ENCODE results near the gene SNTB2. TPM values are rescaled to one million over a fixed set of nuclear protein-coding genes. Genes with fewer than 3 reads are reported as not detected.

SNTB2 gene
- total and polyA plus RNA-seq, 2 of the 4 experiments (the other 2 are of a cell fraction) = 23.5 to 47.5 TPM

- CTCF ChIA-PET = no interaction called here
Measured at GRCh38 chr16:69307091-69307490, 120.1 kb downstream of the SNTB2 start.

More at GRCh38 chr16:69307091-69307490, 120.1 kb downstream of the SNTB2 start:
- Histone ChIP-seq H3K79me1 (ENCODE audit: low read depth in 1 of 2, low read length in 2 of 2) (peaks cover 4 to 21% of the 10 kb centered on the region in 2 experiments), H3K18ac (ENCODE audit: low read depth, low read length) (no peak overlapping the region), H4K8ac (ENCODE audit: low read depth in 2 of 2, low read length in 2 of 2) (no peak overlapping the region), H2BK5ac (ENCODE audit: low read depth, low read length, poor library complexity, severe bottlenecking) (no peak overlapping the region), H3K4ac (ENCODE audit: low read depth, low read length) (no peak overlapping the region), H3K4me3 (ENCODE audit: insufficient read depth, low read depth, low read length) (no peak overlapping the region), H2BK15ac (ENCODE audit: low read depth, low read length) (no peak overlapping the region), H2BK20ac (ENCODE audit: low read depth, low read length) (no peak overlapping the region), H4K91ac (ENCODE audit: insufficient read depth, low read depth, low read length) (no peak overlapping the region), H2AFZ (replicated peaks; ENCODE audit: low read length, poor library complexity) (no peak overlapping the region), H3K27me3 (ENCODE audit: control insufficient read depth, insufficient read depth, low read length) (no peaks in the 10 kb centered on the region), H3K9me1 (ENCODE audit: insufficient read depth, low read length) (peaks cover 6% of the 10 kb centered on the region; the same call in 1 of the 2 replicates), H3K36me3 (ENCODE audit: control insufficient read depth, insufficient read depth, low read length) (peaks cover 15% of the 10 kb centered on the region), H3K9ac (ENCODE audit: low read depth, low read length) (no peak overlapping the region), H3K4me1 (ENCODE audit: control insufficient read depth, insufficient read depth, low read length) (peaks cover under 1% of the 10 kb centered on the region; the same call in 1 of the 2 replicates), H2BK120ac (ENCODE audit: low read depth, low read length) (no peak overlapping the region), H2AK9ac (replicated peaks; ENCODE audit: low read depth, low read length, poor library complexity) (no peak overlapping the region), H4K5ac (ENCODE audit: low read depth, low read length) (no peak overlapping the region), H3K14ac (replicated peaks; ENCODE audit: low read depth, low read length) (no peak overlapping the region), H3K4me2 (ENCODE audit: low read depth, low read length) (no peak overlapping the region), H3K9me3 (ENCODE audit: control insufficient read depth, insufficient read depth, low read length) (no peaks in the 10 kb centered on the region), H4K20me1 (ENCODE audit: insufficient read depth, low read length) (peaks cover 7% of the 10 kb centered on the region), H2AK5ac (ENCODE audit: low read depth, low read length) (no peak overlapping the region), H3K27ac (ENCODE audit: insufficient read depth, low read length) (no peak overlapping the region), H3K23ac (ENCODE audit: low read depth, low read length) (no peak overlapping the region), H3K56ac (ENCODE audit: extremely low read depth, insufficient read depth, low read length) (no peak overlapping the region)
- TF ChIP-seq MAZ (IDR thresholded peaks at IDR 0.05; ENCODE audit: borderline replicate concordance, low read depth, low read length) = no peak
- no peak for TF ChIP-seq CHD1 (IDR thresholded peaks at IDR 0.05; ENCODE audit: low read depth, low read length)
- no peak for TF ChIP-seq RAD21 (IDR thresholded peaks at IDR 0.05; ENCODE audit: low read length)
- TF ChIP-seq POLR2A (IDR thresholded peaks at IDR 0.05; ENCODE audit: low read depth, low read length) = no peak
- no peak for TF ChIP-seq FOS (IDR thresholded peaks at IDR 0.05; ENCODE audit: low read depth, low read length)
- no peak for TF ChIP-seq SMC3 (IDR thresholded peaks at IDR 0.05; ENCODE audit: low read depth, low read length)
- no peak for TF ChIP-seq CTCF (conservative IDR thresholded peaks at IDR 0.05; ENCODE audit: low read depth, low read length)
- intact Hi-C loops (cut with micrococcal nuclease) (no loop called here), in situ Hi-C loops (cut with MboI; ENCODE audit: low sequenced_read_pairs) (no loop called here), dilution Hi-C loops (cut with HindIII; ENCODE audit: low sequenced_read_pairs, unreplicated experiment) (no loop called here)
- no peak for DNase-seq
- ATAC-seq (ENCODE audit: low read depth) = no peak
- POLR2A ChIA-PET (ENCODE audit: unreplicated experiment) = no interaction called here
- WGBS, 2 experiments (ENCODE audit: extremely low coverage in 2 of 2, insufficient read length in 1 of 2) = no CpG with 5 or more reads among the region's 1 CpG
- BruUV-seq (replicated peaks) = no TSS peak

Data from IMR-90 (cell line).